Lower leg skin (tissue), 3 donors: Measurements from ENCODE around the gene KCTD16.

Experiments
- CTCF ChIP-seq, 3 donors: fragments of 450-650 bp; IDR thresholded peaks; one replicate each; pipeline ENCODE4 v1.5.1; 2016; ENCODE audit warnings: antibody characterized with exemption in 3 of 3, mild to moderate bottlenecking in 3 of 3, moderate library complexity in 2 of 3
- POLR2A ChIP-seq, 2 donors: fragments of 450-650 bp; IDR thresholded peaks; one replicate each; pipeline ENCODE4 v1.6.1; 2016 to 2017; ENCODE audit warnings: antibody characterized with exemption in 2 of 2, mild to moderate bottlenecking in 1 of 2, moderate library complexity in 1 of 2

GRCh38 chr5:144156767-144157171 is 13.9 kb upstream of the KCTD16 start:
- TF ChIP-seq POLR2A (IDR thresholded peaks at IDR 0.05) (no peak), CTCF (IDR thresholded peaks at IDR 0.05) (no peak)
